NCI-H1092 treated with DMSO at 0.1 percent for 48 hours (cell line): ENCODE data around the gene SLIT2.

Source experiments
- DNase-seq: peaks from one replicate; lab custom pipeline; 2025; lab: John Stamatoyannopoulos, UW

SLIT2 gene

GRCh38 chr4:20251796-20252655 is at the start of gene SLIT2:
Gene SLIT2 (plus strand): TSS chr4:20251905. CDS start chr4:20253816, 1,911 bp downstream.
- DNase-seq: peak; percentile 92

GRCh38 chr4:20203508-20203907 is 48.2 kb upstream of the SLIT2 start:
- DNase-seq: no peak

GRCh38 chr4:20217521-20217920 is 34.2 kb upstream of the SLIT2 start:
- DNase-seq: no peak

GRCh38 chr4:20217951-20218350 is 33.8 kb upstream of the SLIT2 start:
- no peak for DNase-seq

- DNase-seq: no peak
Observed at GRCh38 chr4:20219521-20219920, 32.2 kb upstream of the SLIT2 start.

GRCh38 chr4:20237894-20238537 is 13.7 kb upstream of the SLIT2 start:
- no peak for DNase-seq

- peak; percentile 69 for DNase-seq
Observed at GRCh38 chr4:20248155-20248558, 3.5 kb upstream of the SLIT2 start.

- DNase-seq: peak; percentile 44
Observed at GRCh38 chr4:20249333-20249732, 2.4 kb upstream of the SLIT2 start.

GRCh38 chr4:20251031-20251795 is 492 bp upstream of the SLIT2 start:
- DNase-seq: peak; percentile 82

- peak; percentile 53 for DNase-seq
Observed at GRCh38 chr4:20252656-20253282, 1.1 kb downstream of the SLIT2 start.

- DNase-seq: peak; percentile 35
Observed at GRCh38 chr4:20253283-20253734, 1.6 kb downstream of the SLIT2 start.

GRCh38 chr4:20253735-20254409 is 2.2 kb downstream of the SLIT2 start:
- DNase-seq: peak; percentile 39

- peak; percentile 56 for DNase-seq
Observed at GRCh38 chr4:20254511-20255250, 3.0 kb downstream of the SLIT2 start.

- DNase-seq: no peak
Observed at GRCh38 chr4:20255251-20255586, 3.5 kb downstream of the SLIT2 start.

GRCh38 chr4:20255823-20256222 is 4.1 kb downstream of the SLIT2 start:
- DNase-seq: peak; percentile 13

- DNase-seq: peak; percentile 11
Observed at GRCh38 chr4:20256381-20256881, 4.7 kb downstream of the SLIT2 start.

- DNase-seq: no peak
Observed at GRCh38 chr4:20259707-20260106, 8.0 kb downstream of the SLIT2 start.

- DNase-seq: no peak
Observed at GRCh38 chr4:20260821-20261220, 9.1 kb downstream of the SLIT2 start.

- no peak for DNase-seq
Observed at GRCh38 chr4:20262221-20262620, 10.5 kb downstream of the SLIT2 start.

- DNase-seq: no peak
Observed at GRCh38 chr4:20264688-20265087, 13.0 kb downstream of the SLIT2 start.

- no peak for DNase-seq
Observed at GRCh38 chr4:20265726-20266125, 14.0 kb downstream of the SLIT2 start.
